Occipital lobe (tissue), 2 donors: ENCODE measurements around the gene MAP2K7. TPM values are rescaled to one million over a fixed set of nuclear protein-coding genes. Genes with fewer than 3 reads are reported as not detected.
"Not testable (repeated sequence)": the region's sequence is repeated elsewhere in the genome, so short reads cannot be mapped to it uniquely, and the experiment has no call there.

Source experiments
- DNase-seq: peaks from one replicate; lab custom pipeline; 2025; lab: John Stamatoyannopoulos, UW
- total RNA-seq: library from RNA; depleted of rRNA; stranded (reverse); fragments of >200 nt; gene quantifications from one replicate; pipeline ENCODE4 v1.2.3, GENCODE V29; 2014

The MAP2K7 gene
- total RNA-seq, 1 donor from 2014 or later: 6.7 TPM

- DNase-seq: no peak
These were observed 25.3 kb downstream of the MAP2K7 start for GRCh38 chr19:7928741-7929701.

- not testable (repeated sequence) for DNase-seq
These were observed 26.4 kb downstream of the MAP2K7 start for GRCh38 chr19:7930030-7930429.

- DNase-seq: no peak
These were observed 27.1 kb downstream of the MAP2K7 start for GRCh38 chr19:7930765-7931164.

- DNase-seq: no peak
These were observed 27.8 kb downstream of the MAP2K7 start for GRCh38 chr19:7931221-7932061.

GRCh38 chr19:7932276-7932929 lies 28.7 kb downstream of the MAP2K7 start:
- no peak for DNase-seq

- no peak for DNase-seq
These were observed 29.2 kb downstream of the MAP2K7 start for GRCh38 chr19:7932930-7933300.

- DNase-seq: no peak
These were observed 29.7 kb downstream of the MAP2K7 start for GRCh38 chr19:7933411-7933810.

GRCh38 chr19:7933828-7934725 lies 30.4 kb downstream of the MAP2K7 start:
- DNase-seq: no peak

GRCh38 chr19:7934766-7935165 lies 31.1 kb downstream of the MAP2K7 start:
- DNase-seq: no peak

- no peak for DNase-seq
These were observed 37.2 kb downstream of the MAP2K7 start for GRCh38 chr19:7940841-7941240.

GRCh38 chr19:7941895-7942596 lies 38.4 kb downstream of the MAP2K7 start:
- no peak for DNase-seq

- DNase-seq: no peak
These were observed 39.3 kb downstream of the MAP2K7 start for GRCh38 chr19:7942981-7943443.

- DNase-seq: peak; percentile 99
These were observed 39.9 kb downstream of the MAP2K7 start, which contains the start of gene TIMM44 for GRCh38 chr19:7943444-7944176. TIMM44 (minus strand) TSS chr19:7943666; CDS start chr19:7943651, 15 bp downstream.

GRCh38 chr19:7944177-7944761 lies 40.6 kb downstream of the MAP2K7 start:
- DNase-seq: peak; percentile 69

GRCh38 chr19:7947939-7948338 lies 44.3 kb downstream of the MAP2K7 start:
- DNase-seq: no peak

GRCh38 chr19:7953060-7953459 lies 49.4 kb downstream of the MAP2K7 start:
- DNase-seq: no peak

GRCh38 chr19:7953576-7953975 lies 49.9 kb downstream of the MAP2K7 start:
- DNase-seq: no peak

- DNase-seq: no peak
These were observed 52.0 kb downstream of the MAP2K7 start for GRCh38 chr19:7955696-7956095.

GRCh38 chr19:7959211-7959610 lies 55.5 kb downstream of the MAP2K7 start:
- no peak for DNase-seq
